Upper lobe of left lung (tissue), 6 donors: ENCODE results near the gene PAK6. TPM values are rescaled to one million over a fixed set of nuclear protein-coding genes. Genes with fewer than 3 reads are reported as not detected.

Experiments used
- ATAC-seq, 2 donors: fragments of 200-7000 bp; cut with Tn5 transposase; one replicate each; pipeline ENCODE4 v1.9.1; 2022; ENCODE audit warnings: mild to moderate bottlenecking in 2 of 2, moderate library complexity in 2 of 2; ENCODE audit not compliant: low FRiP score in 2 of 2
- DNase-seq, 2 donors: peaks; one replicate each; pipeline ENCODE4 v3.0.0-alpha.2; 2019 to 2020
- H3K27ac ChIP-seq, 4 donors: fragments of 200-600 bp; sonication (generic); one replicate each; pipeline ENCODE4 v1.5.1; 2016 to 2019
- H3K27me3 ChIP-seq, 4 donors: fragments of 200-600 bp; sonication (generic); one replicate each; pipeline ENCODE4 v1.5.1; 2017 to 2019
- H3K36me3 ChIP-seq, 4 donors: fragments of 200-600 bp; sonication (generic); one replicate each; pipeline ENCODE4 v1.5.1; 2016 to 2019
- H3K4me1 ChIP-seq, 4 donors: fragments of 200-600 bp; sonication (generic); one replicate each; pipeline ENCODE4 v1.5.1; 2018 to 2019
- H3K4me3 ChIP-seq, 4 donors: fragments of 200-600 bp; sonication (generic); one replicate each; pipeline ENCODE4 v1.5.1; 2017 to 2019; ENCODE audit warnings: mild to moderate bottlenecking in 2 of 4, moderate library complexity in 1 of 4
- H3K9me3 ChIP-seq, 4 donors: fragments of 200-600 bp; sonication (generic); one replicate each; pipeline ENCODE4 v1.5.1; 2018 to 2019
- EP300 ChIP-seq, 4 donors: sonication (generic); formaldehyde crosslinking; IDR thresholded peaks; one replicate each; pipeline ENCODE4 v1.5.1; 2017; ENCODE audit warnings: antibody characterized with exemption in 4 of 4, control low read depth in 2 of 4
- POLR2A ChIP-seq, 4 donors: fragments of 450-650 bp; IDR thresholded peaks; one replicate each; pipeline ENCODE4 v1.5.1; 2016 to 2017; ENCODE audit warnings: antibody characterized with exemption in 4 of 4, mild to moderate bottlenecking in 2 of 4
- POLR2AphosphoS5 ChIP-seq, 2 donors: sonication (generic); formaldehyde crosslinking; IDR thresholded peaks; one replicate each; pipeline ENCODE4 v1.5.1; 2017; ENCODE audit warnings: antibody characterized with exemption in 2 of 2
- WGBS, 2 donors: methylation state at CpG; one replicate each; pipeline ENCODE4 v1.1.5; 2017 to 2018; 5-methylcytosine and 5-hydroxymethylcytosine counted together
- total RNA-seq, 6 donors: library from RNA; depleted of rRNA in 4 of 6; stranded (reverse); fragments of >200 nt in 4 of 6; gene quantifications; one replicate each; pipeline versions ENCODE4 v1.1.0 to v1.2.1, GENCODE V29; 2016 to 2021
- TF ChIP-seq, protein P1 (sequence below), 6 experiments: fragments of 450-650 bp in 4 of 6; fragments of 200-600 bp in 2 of 6; sonication (generic) in 2 of 6; IDR thresholded peaks; one replicate each; pipeline ENCODE4 v1.5.1; 2016 to 2019; ENCODE audit warnings: antibody characterized with exemption in 6 of 6
- donor health status: DM: no; HTN: no; CAD: no; lungs with moderate emphysema.
- donor health status: DM: no; HTN: yes; CAD: no; lungs with severe emphysema.

Gene PAK6
- total RNA-seq: 10 to 100 TPM in 3 of 6 donors, 1 to 10 TPM in 3; 4.5 to 23.4 (median 15.0) TPM

DNA sequence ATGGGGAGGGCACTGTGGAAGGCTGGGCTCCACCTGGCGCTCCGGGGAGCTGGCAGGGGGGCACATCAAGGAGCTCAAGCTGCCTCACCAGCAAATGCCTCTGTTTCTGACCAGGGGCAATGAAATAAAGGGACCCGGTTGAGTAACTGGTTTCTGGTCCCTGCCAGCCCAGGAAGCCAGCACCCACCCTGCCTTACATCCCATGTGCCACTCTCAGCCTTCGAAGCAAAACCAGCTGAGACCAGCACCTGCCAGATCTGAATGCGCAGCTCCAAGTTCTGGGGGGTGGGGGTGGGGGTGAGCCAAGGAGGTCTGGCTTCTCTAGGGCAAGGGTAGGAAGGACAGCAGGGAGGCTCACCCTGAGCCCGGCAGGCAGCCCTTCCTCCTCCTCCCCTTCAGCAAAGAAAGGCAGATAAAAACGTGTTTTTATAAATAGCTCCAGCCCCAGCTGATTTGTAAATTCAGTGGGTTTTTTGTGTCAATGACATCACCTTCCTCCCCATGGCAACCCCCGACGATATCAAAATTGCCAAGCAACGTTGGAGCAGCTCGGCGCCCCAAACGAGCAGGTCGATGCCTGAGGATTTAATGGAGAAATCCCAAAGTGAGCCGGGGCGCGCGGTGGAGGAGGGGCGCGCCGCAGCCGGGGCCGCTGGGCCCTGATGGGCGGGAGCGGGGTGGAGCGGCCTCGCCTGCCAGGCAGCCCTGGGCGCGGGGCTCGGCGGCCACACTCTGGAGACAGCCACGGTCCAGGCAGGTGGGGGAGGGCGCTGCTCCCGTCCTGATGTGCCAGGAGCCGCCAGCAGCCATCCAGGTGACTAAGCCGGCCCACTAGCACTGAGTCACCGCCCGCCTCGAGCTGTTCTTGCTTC is at the start of gene PAK6:
PAK6 (plus strand) TSS at position 532 of the 872 bp plus-strand sequence. CDS start 25,723 bp downstream, outside the sequence.
- DNase-seq (peak; percentile 83 to 88), ATAC-seq (peak; percentile 62 to 65)
- H3K9me3 ChIP-seq: no peaks in the 10 kb centered on the region
- H3K27me3 ChIP-seq: no peaks in the 10 kb centered on the region
- no peaks in the 10 kb centered on the region for H3K36me3 ChIP-seq
- no peak for TF ChIP-seq EP300 (IDR thresholded peaks at IDR 0.05)
- TF ChIP-seq, protein P1, sequence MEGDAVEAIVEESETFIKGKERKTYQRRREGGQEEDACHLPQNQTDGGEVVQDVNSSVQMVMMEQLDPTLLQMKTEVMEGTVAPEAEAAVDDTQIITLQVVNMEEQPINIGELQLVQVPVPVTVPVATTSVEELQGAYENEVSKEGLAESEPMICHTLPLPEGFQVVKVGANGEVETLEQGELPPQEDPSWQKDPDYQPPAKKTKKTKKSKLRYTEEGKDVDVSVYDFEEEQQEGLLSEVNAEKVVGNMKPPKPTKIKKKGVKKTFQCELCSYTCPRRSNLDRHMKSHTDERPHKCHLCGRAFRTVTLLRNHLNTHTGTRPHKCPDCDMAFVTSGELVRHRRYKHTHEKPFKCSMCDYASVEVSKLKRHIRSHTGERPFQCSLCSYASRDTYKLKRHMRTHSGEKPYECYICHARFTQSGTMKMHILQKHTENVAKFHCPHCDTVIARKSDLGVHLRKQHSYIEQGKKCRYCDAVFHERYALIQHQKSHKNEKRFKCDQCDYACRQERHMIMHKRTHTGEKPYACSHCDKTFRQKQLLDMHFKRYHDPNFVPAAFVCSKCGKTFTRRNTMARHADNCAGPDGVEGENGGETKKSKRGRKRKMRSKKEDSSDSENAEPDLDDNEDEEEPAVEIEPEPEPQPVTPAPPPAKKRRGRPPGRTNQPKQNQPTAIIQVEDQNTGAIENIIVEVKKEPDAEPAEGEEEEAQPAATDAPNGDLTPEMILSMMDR (IDR thresholded peaks at IDR 0.05): no peak
- no peak for TF ChIP-seq POLR2AphosphoS5 (IDR thresholded peaks at IDR 0.05)
- TF ChIP-seq POLR2A (IDR thresholded peaks at IDR 0.05): no peak
- peaks cover 8 to 16% (median 11%) of the 10 kb centered on the region in 4 donors for H3K4me1 ChIP-seq
- H3K27ac ChIP-seq: no peak within 1 kb of the TSS
- WGBS, 2 donors: 10 to 11% methylated on average over 17 to 29 of the region's 39 CpGs
- peak within 1 kb of the TSS in 3 of 4 donors; percentile 10 to 38 (median 37) for H3K4me3 ChIP-seq

GRCh38 chr15:40190591-40190990 is 48.3 kb upstream of the PAK6 start:
- Histone ChIP-seq H3K27ac (no peak overlapping the region), H3K4me3 (no peak overlapping the region), H3K9me3 (no peaks in the 10 kb centered on the region), H3K36me3 (no peaks in the 10 kb centered on the region), H3K4me1 (no peaks in the 10 kb centered on the region), H3K27me3 (no peaks in the 10 kb centered on the region)
- ATAC-seq (no peak), DNase-seq (no peak)
- 91 to 94% methylated on average over 6 of the region's 6 CpGs for WGBS, 2 donors
- TF ChIP-seq, protein P1 (IDR thresholded peaks at IDR 0.05): no peak
- no peak for TF ChIP-seq EP300 (IDR thresholded peaks at IDR 0.05)
- no peak for TF ChIP-seq POLR2A (IDR thresholded peaks at IDR 0.05)
- no peak for TF ChIP-seq POLR2AphosphoS5 (IDR thresholded peaks at IDR 0.05)

DNA sequence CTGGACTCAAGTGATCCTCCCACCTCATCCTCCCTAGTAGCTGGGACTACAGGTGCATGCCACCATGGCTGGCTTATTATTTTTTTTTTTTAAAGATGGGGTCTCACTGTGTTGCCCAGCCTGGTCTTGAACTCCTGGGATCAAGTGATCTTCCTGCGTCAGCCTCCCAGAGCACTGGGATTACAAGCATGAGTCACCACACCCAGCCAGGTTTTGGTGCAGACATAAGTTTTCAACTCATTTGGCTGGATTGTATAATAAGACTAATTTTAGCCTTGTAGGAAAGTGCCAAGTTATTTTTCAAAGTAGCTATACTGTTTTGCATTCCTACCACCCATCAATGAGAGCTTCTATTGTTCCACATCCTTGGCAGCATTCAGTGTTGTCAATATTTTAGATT is 45.9 kb upstream of the PAK6 start:
- TF ChIP-seq POLR2A (IDR thresholded peaks at IDR 0.05) (no peak), EP300 (IDR thresholded peaks at IDR 0.05) (no peak), POLR2AphosphoS5 (IDR thresholded peaks at IDR 0.05) (no peak)
- TF ChIP-seq, protein P1 (IDR thresholded peaks at IDR 0.05): no peak
- no peak overlapping the region for H3K4me3 ChIP-seq
- no peaks in the 10 kb centered on the region for H3K4me1 ChIP-seq
- no peak for DNase-seq
- no peaks in the 10 kb centered on the region for H3K9me3 ChIP-seq
- H3K27ac ChIP-seq: no peak overlapping the region
- WGBS, 2 donors: 82 to 100% methylated on average over 1 of the region's 1 CpG
- H3K27me3 ChIP-seq: no peaks in the 10 kb centered on the region
- no peak for ATAC-seq
- no peaks in the 10 kb centered on the region for H3K36me3 ChIP-seq

DNA sequence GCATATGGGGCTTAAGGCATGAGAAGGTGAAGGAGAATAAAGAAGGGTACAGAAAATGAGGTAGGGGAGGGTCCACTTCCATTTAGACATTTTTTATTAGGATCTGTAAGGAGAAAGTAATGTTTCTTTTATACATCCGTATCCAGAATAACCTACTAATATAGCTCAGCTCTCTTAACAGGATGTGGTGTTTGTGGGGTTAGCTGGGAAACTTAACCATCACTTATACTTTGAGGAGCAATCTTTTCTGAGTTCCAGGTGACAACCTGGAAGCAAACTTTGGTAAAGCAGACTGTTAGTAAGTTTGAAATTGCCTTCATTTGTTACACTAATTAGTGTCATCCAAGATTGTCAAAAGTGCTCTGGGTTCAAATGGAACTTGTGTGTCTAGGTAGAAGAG is 41.4 kb upstream of the PAK6 start:
- no peak overlapping the region for H3K27ac ChIP-seq
- no peak for DNase-seq
- no peak overlapping the region for H3K4me3 ChIP-seq
- H3K36me3 ChIP-seq: no peaks in the 10 kb centered on the region
- ATAC-seq: no peak
- TF ChIP-seq, protein P1 (IDR thresholded peaks at IDR 0.05): no peak
- TF ChIP-seq EP300 (IDR thresholded peaks at IDR 0.05) (no peak), POLR2AphosphoS5 (IDR thresholded peaks at IDR 0.05) (no peak)
- H3K9me3 ChIP-seq: no peaks in the 10 kb centered on the region
- no peaks in the 10 kb centered on the region for H3K27me3 ChIP-seq
- no peaks in the 10 kb centered on the region for H3K4me1 ChIP-seq
- 76 to 90% methylated on average over 1 of the region's 1 CpG for WGBS, 2 donors
